Activated CD4-positive, alpha-beta T cell treated with anti-CD3 and anti-CD28 coated beads, Interleukin-2, amount 10 ng/mL, durations not matched to agents 24 days and 14 days (primary cell): ENCODE results near the gene CCDC38. TPM values are rescaled to one million over a fixed set of nuclear protein-coding genes. Genes with fewer than 3 reads are reported as not detected.

Experiments
- DNase-seq: peaks from one replicate; pipeline ENCODE4 v3.0.0; 2022
- H3K27ac Mint-ChIP-seq: one replicate; pipeline ENCODE4 v1.8.0; 2022; ENCODE audit warnings: mild to moderate bottlenecking, mixed read lengths
- H3K27me3 Mint-ChIP-seq: one replicate; pipeline ENCODE4 v1.8.0; 2022; ENCODE audit warnings: mixed read lengths
- H3K36me3 Mint-ChIP-seq: one replicate; pipeline ENCODE4 v1.8.0; 2022; ENCODE audit warnings: low read depth, mild to moderate bottlenecking, mixed read lengths
- H3K4me1 Mint-ChIP-seq: one replicate; pipeline ENCODE4 v1.8.0; 2021; ENCODE audit warnings: mixed read lengths
- H3K4me3 Mint-ChIP-seq: one replicate; pipeline ENCODE4 v1.8.0; 2022; ENCODE audit warnings: mild to moderate bottlenecking, moderate library complexity, mixed read lengths
- H3K9me3 Mint-ChIP-seq: one replicate; pipeline ENCODE4 v1.8.0; 2021; ENCODE audit warnings: mixed read lengths
- intact Hi-C: fragments of 100-400 bp; cut with micrococcal nuclease; formaldehyde crosslinking; loops from one replicate; pipeline ENCODE4 v1.15.1; 2023
- total RNA-seq: library from RNA; stranded (reverse); gene quantifications from 2 replicates; pipeline ENCODE4 v1.2.3, GENCODE V29; 2022

The CCDC38 gene
- total RNA-seq, 1 donor from 2014 or later: not detected

- no peak overlapping the region for H3K27ac Mint-ChIP-seq
Measured at GRCh38 chr12:95830335-95831089, 111.9 kb downstream of the CCDC38 start.

GRCh38 chr12:95829395-95829794 lies 113.0 kb downstream of the CCDC38 start:
- Mint-ChIP-seq H3K27ac (no peak overlapping the region), H3K4me3 (no peak overlapping the region), H3K9me3 (no peaks in the 10 kb centered on the region), H3K36me3 (no peaks in the 10 kb centered on the region), H3K4me1 (no peaks in the 10 kb centered on the region), H3K27me3 (peaks cover 23% of the 10 kb centered on the region)
- no peak for DNase-seq
- intact Hi-C loops: no loop called here

More at GRCh38 chr12:95830335-95831089, 111.9 kb downstream of the CCDC38 start:
- intact Hi-C loops: no loop called here
- Mint-ChIP-seq H3K36me3 (no peaks in the 10 kb centered on the region), H3K4me3 (no peak overlapping the region), H3K27me3 (peaks cover 25% of the 10 kb centered on the region), H3K4me1 (no peaks in the 10 kb centered on the region), H3K9me3 (no peaks in the 10 kb centered on the region)
- DNase-seq: no peak

GRCh38 chr12:95820096-95820703 lies 122.2 kb downstream of the CCDC38 start:
- Mint-ChIP-seq H3K4me1 (no peaks in the 10 kb centered on the region), H3K36me3 (no peaks in the 10 kb centered on the region), H3K27ac (no peak overlapping the region), H3K4me3 (no peak overlapping the region), H3K9me3 (no peaks in the 10 kb centered on the region), H3K27me3 (peaks cover 6% of the 10 kb centered on the region)
- no peak for DNase-seq
- intact Hi-C loops: no loop called here

Other genes with a start within 250 kb of the CCDC38 start
- gene NTN4, start 151.8 kb downstream of the CCDC38 start, total RNA-seq: not detected in 2 replicates
- 64.3 and 68.8 TPM in 2 replicates for gene SNRPF, start 83.7 kb downstream of the CCDC38 start, total RNA-seq
- 0.21 and 0.54 TPM in 2 replicates for gene AMDHD1, start 717 bp upstream of the CCDC38 start, total RNA-seq
- gene HAL, start 53.7 kb upstream of the CCDC38 start, total RNA-seq: 0.09 and 0.38 TPM in 2 replicates
- 63.4 and 64.1 TPM in 2 replicates for gene LTA4H, start 93.0 kb upstream of the CCDC38 start, total RNA-seq